H9 (cell line): ENCODE measurements around the gene FBXO21. TPM values are rescaled to one million over a fixed set of nuclear protein-coding genes. Genes with fewer than 3 reads are reported as not detected.

Source experiments
- DNase-seq: peaks from one replicate; pipeline ENCODE4 v3.0.0-alpha.2; 2017
- H2AFZ ChIP-seq: one replicate; pipeline ENCODE4 v1.6.1; 2013; ENCODE audit warnings: mild to moderate bottlenecking, low read length, control low read depth, moderate library complexity
- H2AK5ac ChIP-seq: 2 replicates; pipeline ENCODE4 v1.6.1; 2013; ENCODE audit warnings: low read length, control low read depth, mixed read lengths; ENCODE audit not compliant: insufficient read length
- H2BK120ac ChIP-seq: one replicate; pipeline ENCODE4 v1.6.1; 2013; ENCODE audit warnings: low read depth, mild to moderate bottlenecking, low read length, control low read depth, inconsistent platforms; ENCODE audit not compliant: poor library complexity, severe bottlenecking
- H2BK12ac ChIP-seq: 2 replicates; pipeline ENCODE4 v1.6.1; 2013; ENCODE audit warnings: low read length, control low read depth, mixed read lengths, low read depth; ENCODE audit not compliant: insufficient read length
- H2BK15ac ChIP-seq: 2 replicates; pipeline ENCODE4 v1.6.1; 2013; ENCODE audit warnings: low read depth, low read length, control low read depth
- H2BK20ac ChIP-seq: one replicate; pipeline ENCODE4 v1.6.1; 2013; ENCODE audit warnings: low read depth, mild to moderate bottlenecking, low read length, control low read depth, inconsistent platforms; ENCODE audit not compliant: poor library complexity, severe bottlenecking
- H2BK5ac ChIP-seq: 2 replicates; pipeline ENCODE4 v1.6.1; 2013; ENCODE audit warnings: low read length, control low read depth, mixed read lengths; ENCODE audit not compliant: insufficient read length
- H3K14ac ChIP-seq: 2 replicates; pipeline ENCODE4 v1.6.1; 2013; ENCODE audit warnings: low read length, control low read depth; ENCODE audit not compliant: insufficient read depth
- H3K18ac ChIP-seq: 2 replicates; pipeline ENCODE4 v1.6.1; 2013; ENCODE audit warnings: low read depth, mild to moderate bottlenecking, mixed read lengths, low read length, control low read depth; ENCODE audit not compliant: insufficient read length
- H3K23ac ChIP-seq: 2 replicates; pipeline ENCODE4 v1.6.1; 2013; ENCODE audit warnings: low read length, control low read depth, mixed read lengths, low read depth; ENCODE audit not compliant: insufficient read length
- H3K23me2 ChIP-seq: 2 replicates; pipeline ENCODE4 v1.6.1; 2013; ENCODE audit warnings: low read depth, mild to moderate bottlenecking, mixed read lengths, low read length, control low read depth; ENCODE audit not compliant: insufficient read length, poor library complexity, severe bottlenecking
- H3K27ac ChIP-seq: 2 replicates; pipeline ENCODE4 v1.5.1; 2013; ENCODE audit warnings: low read length, control low read depth, mixed read lengths, low read depth; ENCODE audit not compliant: insufficient read length
- H3K27me3 ChIP-seq: 2 replicates; pipeline ENCODE4 v1.6.1; 2013; ENCODE audit warnings: low read length, control low read depth, inconsistent platforms; ENCODE audit not compliant: insufficient read depth
- H3K4ac ChIP-seq: 2 replicates; pipeline ENCODE4 v1.6.1; 2013; ENCODE audit warnings: low read depth, mild to moderate bottlenecking, control low read depth, inconsistent platforms, low read length, moderate library complexity
- H3K4me1 ChIP-seq: 2 replicates; pipeline ENCODE4 v1.6.1; 2013; ENCODE audit warnings: low read length, control low read depth, inconsistent platforms; ENCODE audit not compliant: insufficient read depth
- H3K4me2 ChIP-seq: 2 replicates; pipeline ENCODE4 v1.6.1; 2013; ENCODE audit warnings: low read length, control low read depth, mixed read lengths; ENCODE audit not compliant: insufficient read length, insufficient read depth
- H3K56ac ChIP-seq: 2 replicates; pipeline ENCODE4 v1.6.1; 2013; ENCODE audit warnings: low read depth, mild to moderate bottlenecking, mixed read lengths, low read length, control low read depth; ENCODE audit not compliant: insufficient read length
- H3K79me1 ChIP-seq: 2 replicates; pipeline ENCODE4 v1.6.1; 2013; ENCODE audit warnings: low read depth, mild to moderate bottlenecking, moderate library complexity, low read length, control low read depth, inconsistent platforms; ENCODE audit not compliant: insufficient read depth, poor library complexity, severe bottlenecking
- H3K79me2 ChIP-seq: 2 replicates; pipeline ENCODE4 v1.6.1; 2013; ENCODE audit warnings: low read length, control low read depth, inconsistent platforms; ENCODE audit not compliant: insufficient read depth
- H3K9ac ChIP-seq: 2 replicates; pipeline ENCODE4 v1.6.1; 2013; ENCODE audit warnings: low read length, control low read depth, mixed read lengths; ENCODE audit not compliant: insufficient read length; ENCODE audit errors: extremely low read depth
- H3K9me3 ChIP-seq: one replicate; pipeline ENCODE4 v1.6.1; 2013; ENCODE audit warnings: low read depth, low read length, inconsistent platforms; ENCODE audit not compliant: control insufficient read depth
- H3T11ph ChIP-seq: one replicate; pipeline ENCODE4 v1.6.1; 2013; ENCODE audit warnings: mild to moderate bottlenecking, low read length, control low read depth, inconsistent platforms
- H4K20me1 ChIP-seq: one replicate; pipeline ENCODE4 v1.6.1; 2013; ENCODE audit not compliant: control insufficient read depth, insufficient read length, insufficient read depth
- H4K5ac ChIP-seq: 2 replicates; pipeline ENCODE4 v1.6.1; 2013; ENCODE audit warnings: low read depth, mild to moderate bottlenecking, mixed read lengths, low read length, control low read depth; ENCODE audit not compliant: insufficient read length
- H4K8ac ChIP-seq: replicated peaks from 2 replicates; pipeline ENCODE4 v1.6.1; 2013; ENCODE audit warnings: low read length, control low read depth, mixed read lengths, low read depth; ENCODE audit not compliant: insufficient read length
- H4K91ac ChIP-seq: 2 replicates; pipeline ENCODE4 v1.6.1; 2013; ENCODE audit warnings: low read depth, mild to moderate bottlenecking, moderate library complexity, mixed read lengths, low read length, control low read depth; ENCODE audit not compliant: insufficient read length
- H3K27ac Mint-ChIP-seq, 3 experiments: 2 replicates in 2 of 3; 3 replicates in 1 of 3; pipeline ENCODE4 v1.8.0; 2020 to 2021; ENCODE audit warnings: mixed read lengths in 3 of 3, mild to moderate bottlenecking in 1 of 3, moderate library complexity in 1 of 3
- H3K27me3 Mint-ChIP-seq: 2 replicates; pipeline ENCODE4 v1.8.0; 2021; ENCODE audit warnings: low read depth, mild to moderate bottlenecking, moderate library complexity, mixed read lengths
- H3K36me3 Mint-ChIP-seq, 3 experiments: 2 replicates in 2 of 3; 3 replicates in 1 of 3; pipeline ENCODE4 v1.8.0; 2020 to 2021; ENCODE audit warnings: low read depth in 3 of 3, mixed read lengths in 3 of 3; ENCODE audit not compliant: insufficient read depth in 1 of 3
- H3K4me1 Mint-ChIP-seq, 2 experiments: 2 replicates each; pipeline ENCODE4 v1.8.0; 2020; ENCODE audit warnings: mixed read lengths in 2 of 2
- H3K4me3 Mint-ChIP-seq, 2 experiments: 2 replicates in 1 of 2; 3 replicates in 1 of 2; pipeline ENCODE4 v1.8.0; 2020 to 2021; ENCODE audit warnings: mild to moderate bottlenecking in 2 of 2, mixed read lengths in 2 of 2, moderate library complexity in 1 of 2
- H3K9me3 Mint-ChIP-seq, 2 experiments: 2 replicates in 1 of 2; 3 replicates in 1 of 2; pipeline ENCODE4 v1.8.0; 2020; ENCODE audit warnings: mild to moderate bottlenecking in 2 of 2, mixed read lengths in 2 of 2, moderate library complexity in 1 of 2
- WGBS: extraction: QIAGEN DNeasy Blood & Tissue Kit; methylation state at CpG from one replicate; pipeline ENCODE4 v1.1.7; 2013; ENCODE audit warnings: missing lambda C conversion rate, low lambda C conversion rate, mixed read lengths; ENCODE audit not compliant: insufficient read length; ENCODE audit errors: extremely low coverage; 5-methylcytosine and 5-hydroxymethylcytosine counted together
- total RNA-seq: library from RNA; stranded (reverse); gene quantifications from 2 replicates; pipeline ENCODE4 v1.2.1, GENCODE V29; 2021
- TF ChIP-seq, protein P1 (sequence below): fragments of 200-600 bp; sonication (generic); conservative IDR thresholded peaks from 3 replicates; pipeline ENCODE4 v1.8.0; 2021; ENCODE audit warnings: antibody characterized with exemption, mild to moderate bottlenecking

The FBXO21 gene
- total RNA-seq, 1 experiment from 2014 or later: 58.6 TPM

- Histone ChIP-seq H4K5ac (no peak overlapping the region), H3K23me2 (no peaks in the 10 kb centered on the region), H2AFZ (no peak overlapping the region), H3K9ac (no peak overlapping the region), H4K91ac (no peak overlapping the region), H2BK20ac (no peak overlapping the region), H2BK120ac (no peak overlapping the region), H3T11ph (no peak overlapping the region), H3K18ac (no peak overlapping the region), H3K4me1 (peaks cover 3% of the 10 kb centered on the region; the same call in 1 of the 2 replicates), H3K79me2 (no peaks in the 10 kb centered on the region), H3K79me1 (no peaks in the 10 kb centered on the region), H3K4ac (no peak overlapping the region), H3K14ac (no peak overlapping the region; the same call in 1 of the 2 replicates), H4K20me1 (no peaks in the 10 kb centered on the region), H3K27ac (no peak overlapping the region), H2BK15ac (no peak overlapping the region), H3K56ac (no peak overlapping the region), H4K8ac (no peak overlapping the region), H3K23ac (no peak overlapping the region), H3K27me3 (no peaks in the 10 kb centered on the region), H2AK5ac (no peak overlapping the region), H2BK12ac (no peak overlapping the region), H2BK5ac (no peak overlapping the region), H3K9me3 (no peaks in the 10 kb centered on the region), H3K4me2 (no peak overlapping the region)
- no peaks in the 10 kb centered on the region for H3K36me3 Mint-ChIP-seq
- H3K4me3 Mint-ChIP-seq: no peak overlapping the region; a peak in 1 of 5 replicates
- H3K9me3 Mint-ChIP-seq: no peaks in the 10 kb centered on the region
- DNase-seq: no peak
- TF ChIP-seq, protein P1, sequence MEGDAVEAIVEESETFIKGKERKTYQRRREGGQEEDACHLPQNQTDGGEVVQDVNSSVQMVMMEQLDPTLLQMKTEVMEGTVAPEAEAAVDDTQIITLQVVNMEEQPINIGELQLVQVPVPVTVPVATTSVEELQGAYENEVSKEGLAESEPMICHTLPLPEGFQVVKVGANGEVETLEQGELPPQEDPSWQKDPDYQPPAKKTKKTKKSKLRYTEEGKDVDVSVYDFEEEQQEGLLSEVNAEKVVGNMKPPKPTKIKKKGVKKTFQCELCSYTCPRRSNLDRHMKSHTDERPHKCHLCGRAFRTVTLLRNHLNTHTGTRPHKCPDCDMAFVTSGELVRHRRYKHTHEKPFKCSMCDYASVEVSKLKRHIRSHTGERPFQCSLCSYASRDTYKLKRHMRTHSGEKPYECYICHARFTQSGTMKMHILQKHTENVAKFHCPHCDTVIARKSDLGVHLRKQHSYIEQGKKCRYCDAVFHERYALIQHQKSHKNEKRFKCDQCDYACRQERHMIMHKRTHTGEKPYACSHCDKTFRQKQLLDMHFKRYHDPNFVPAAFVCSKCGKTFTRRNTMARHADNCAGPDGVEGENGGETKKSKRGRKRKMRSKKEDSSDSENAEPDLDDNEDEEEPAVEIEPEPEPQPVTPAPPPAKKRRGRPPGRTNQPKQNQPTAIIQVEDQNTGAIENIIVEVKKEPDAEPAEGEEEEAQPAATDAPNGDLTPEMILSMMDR: no peak
- no CpG with 5 or more reads among the region's 15 CpGs for WGBS
- peaks cover 19 to 33% of the 10 kb centered on the region in 2 experiments for H3K4me1 Mint-ChIP-seq
- 0 out of 2 replicates have a peak, but pooled peaks cover 2% of the 10 kb centered on the region for H3K27me3 Mint-ChIP-seq
- H3K27ac Mint-ChIP-seq: 0 out of 7 replicates have a peak overlapping the region, but pooled peaks of 1 of the 3 experiments have one; percentile 13
Measured at GRCh38 chr12:117234441-117234840, 44.2 kb upstream of the FBXO21 start.
